ENCODE results near the gene SLC35A4.

GRCh38 chr5:140570488-140570887, 5.9 kb downstream of the SLC35A4 start:
- no peak for TF ChIP-seq CTCF (IDR thresholded peaks at IDR 0.05; ENCODE audit: control extremely low read depth in 1 of 3, insufficient read depth in 1 of 3, low read depth in 1 of 3, low read length in 3 of 3)
- TF ChIP-seq ATF3 (IDR thresholded peaks at IDR 0.05; ENCODE audit: insufficient read depth, low read depth, low read length): no peak
- TF ChIP-seq POLR2AphosphoS5 (IDR thresholded peaks at IDR 0.05; ENCODE audit: low read depth, low read length): no peak
- no peak for TF ChIP-seq POLR2A (IDR thresholded peaks at IDR 0.05; ENCODE audit: control extremely low read depth in 1 of 2, low read depth in 2 of 2, low read length in 2 of 2)
- no peak for TF ChIP-seq CBX8 (IDR thresholded peaks at IDR 0.05; ENCODE audit: borderline replicate concordance, low read depth, low read length)
- no peak for TF ChIP-seq MAX (IDR thresholded peaks at IDR 0.05)
- TF ChIP-seq YY1 (IDR thresholded peaks at IDR 0.05; ENCODE audit: low read depth, low read length): no peak
- no peak for TF ChIP-seq CBX5 (IDR thresholded peaks at IDR 0.05; ENCODE audit: low read depth, low read length)
- no peak for TF ChIP-seq HDAC6 (IDR thresholded peaks at IDR 0.05; ENCODE audit: low read depth, low read length)
- no peak for TF ChIP-seq GTF2F1 (IDR thresholded peaks at IDR 0.05; ENCODE audit: borderline replicate concordance, low read depth, low read length)
- no peak for TF ChIP-seq RAD21 (IDR thresholded peaks at IDR 0.05 in 1 of 2, conservative IDR thresholded peaks at IDR 0.05 in 1 of 2; ENCODE audit: low read depth in 2 of 2, low read length in 2 of 2)
- TF ChIP-seq JUND (IDR thresholded peaks at IDR 0.05; ENCODE audit: low read length): no peak
